WTC11 (cell line): Measurements from ENCODE around the gene NEIL3.

Experiments used
- CTCF ChIP-seq: fragments of 200-600 bp; IDR thresholded peaks from 2 replicates; pipeline ENCODE4 v1.8.0; 2022; ENCODE audit warnings: antibody characterized with exemption
- E2F1 ChIP-seq: sonication (generic); formaldehyde crosslinking; IDR thresholded peaks from 2 replicates; pipeline ENCODE4 v1.8.0; 2022; ENCODE audit warnings: mild to moderate bottlenecking, missing genetic modification reagents
- FOXP4 ChIP-seq: sonication (generic); formaldehyde crosslinking; IDR thresholded peaks from 2 replicates; pipeline ENCODE4 v1.8.0; 2022; ENCODE audit warnings: mild to moderate bottlenecking, missing genetic modification reagents
- GTF2I ChIP-seq: fragments of 250-450 bp; sonication (Bioruptor Pico); conservative IDR thresholded peaks from 2 replicates; pipeline ENCODE4 v1.4.0; 2021; ENCODE audit warnings: mild to moderate bottlenecking
- JAZF1 ChIP-seq: fragments of 250-450 bp; sonication (Bioruptor Pico); IDR thresholded peaks from 2 replicates; pipeline ENCODE4 v1.9.0; 2021; ENCODE audit warnings: moderate library complexity, mild to moderate bottlenecking, inconsistent platforms
- JUN ChIP-seq: sonication (generic); formaldehyde crosslinking; IDR thresholded peaks from 2 replicates; pipeline ENCODE4 v1.8.0; 2023; ENCODE audit warnings: mild to moderate bottlenecking, missing genetic modification reagents
- MAX ChIP-seq: sonication (generic); formaldehyde crosslinking; IDR thresholded peaks from 2 replicates; pipeline ENCODE4 v1.8.0; 2022; ENCODE audit warnings: mild to moderate bottlenecking, missing genetic modification reagents
- RELA ChIP-seq: sonication (generic); formaldehyde crosslinking; IDR thresholded peaks from 2 replicates; pipeline ENCODE4 v1.8.1; 2022; ENCODE audit warnings: missing genetic modification reagents, mild to moderate bottlenecking, borderline replicate concordance
- RORB ChIP-seq: fragments of 250-450 bp; sonication (Bioruptor Pico); IDR thresholded peaks from 2 replicates; pipeline ENCODE4 v1.9.0; 2021; ENCODE audit warnings: mild to moderate bottlenecking
- SMAD4 ChIP-seq: sonication (generic); formaldehyde crosslinking; IDR thresholded peaks from 2 replicates; pipeline ENCODE4 v1.8.0; 2022; ENCODE audit warnings: mild to moderate bottlenecking, missing genetic modification reagents
- ZBTB43 ChIP-seq: sonication (generic); formaldehyde crosslinking; IDR thresholded peaks from 2 replicates; pipeline ENCODE4 v1.8.1; 2023; ENCODE audit warnings: mild to moderate bottlenecking, missing genetic modification reagents
- ZMAT4 ChIP-seq: fragments of 250-450 bp; sonication (Bioruptor Pico); IDR thresholded peaks from 2 replicates; pipeline ENCODE4 v1.9.0; 2021; ENCODE audit warnings: mild to moderate bottlenecking
- ZNF317 ChIP-seq: sonication (generic); formaldehyde crosslinking; IDR thresholded peaks from 2 replicates; pipeline ENCODE4 v1.8.1; 2023; ENCODE audit warnings: low read depth, mild to moderate bottlenecking, moderate library complexity, missing genetic modification reagents, borderline replicate concordance

- no peak for TF ChIP-seq RORB (CRISPR knock-in tag)
- no peak for TF ChIP-seq JUN
- no peak for TF ChIP-seq CTCF
- TF ChIP-seq MAX, result no peak
- TF ChIP-seq JAZF1 (CRISPR knock-in tag), result no peak
- TF ChIP-seq ZNF317 (CRISPR knock-in tag), result no peak
- TF ChIP-seq SMAD4 (CRISPR knock-in tag), result no peak
- no peak for TF ChIP-seq FOXP4
- no peak for TF ChIP-seq E2F1
- TF ChIP-seq ZBTB43 (CRISPR knock-in tag), result no peak
- TF ChIP-seq GTF2I (CRISPR knock-in tag), result no peak
- no peak for TF ChIP-seq RELA (CRISPR knock-in tag)
- no peak for TF ChIP-seq ZMAT4 (CRISPR knock-in tag)
Observed at GRCh38 chr4:177384856-177385397, 75.3 kb downstream of the NEIL3 start.
